Panc1 (cell line): ENCODE results near the gene C17orf78. TPM values are rescaled to one million over a fixed set of nuclear protein-coding genes. Genes with fewer than 3 reads are reported as not detected.

ENCODE experiments used
- ATAC-seq: fragments of 200-7000 bp; cut with Tn5 transposase; 2 replicates; pipeline ENCODE4 v1.9.1; 2020; ENCODE audit warnings: mild to moderate bottlenecking, moderate library complexity
- BruUV-seq: library from RNA; stranded (reverse); fragments of 400-500 nt; replicated peaks from 2 replicates; lab custom pipeline; 2021; lab: Mats Ljungman, UMichigan
- CTCF ChIA-PET: fragments of 300-600 bp; sonication (Branson Sonifier 250); formaldehyde crosslinking; loops from one replicate; lab custom pipeline; 2022; ENCODE audit warnings: antibody characterized with exemption; lab: Charles Lee
- POLR2A ChIA-PET: fragments of 300-600 bp; sonication (Branson Sonifier 250); formaldehyde crosslinking; loops from one replicate; lab custom pipeline; 2022; ENCODE audit warnings: antibody characterized with exemption; lab: Charles Lee
- DNase-seq: peaks from one replicate; pipeline ENCODE4 v3.0.0-alpha.2; 2010; ENCODE audit warnings: low read depth, low spot score
- H3K27ac ChIP-seq: 2 replicates; pipeline ENCODE4 v1.5.1; 2011; ENCODE audit warnings: mild to moderate bottlenecking, low read length, inconsistent platforms
- H3K27me3 ChIP-seq: fragments of 200-500 bp; sonication (Bioruptor generic); 2 replicates; pipeline ENCODE4 v1.6.0; 2014; ENCODE audit warnings: low read length, inconsistent platforms; ENCODE audit not compliant: control insufficient read depth, insufficient read depth
- H3K36me3 ChIP-seq: fragments of 200-500 bp; sonication (Bioruptor generic); 2 replicates; pipeline ENCODE4 v1.5.1; 2014; ENCODE audit warnings: inconsistent platforms, mild to moderate bottlenecking, low read length, moderate library complexity; ENCODE audit not compliant: control insufficient read depth, insufficient read depth
- H3K4me1 ChIP-seq: 2 replicates; pipeline ENCODE4 v1.5.1; 2011; ENCODE audit warnings: inconsistent platforms, mild to moderate bottlenecking, low read length, moderate library complexity; ENCODE audit not compliant: control insufficient read depth, insufficient read depth
- H3K4me3 ChIP-seq, 2 experiments: 2 replicates each; pipeline ENCODE4 v1.5.1; 2011 to 2012; ENCODE audit warnings: low read depth in 2 of 2, low read length in 2 of 2, mild to moderate bottlenecking in 2 of 2, inconsistent platforms in 1 of 2, moderate library complexity in 1 of 2
- H3K9me3 ChIP-seq: fragments of 200-500 bp; sonication (Bioruptor generic); 2 replicates; pipeline ENCODE4 v1.5.1; 2014; ENCODE audit warnings: low read depth, mild to moderate bottlenecking, inconsistent platforms, low read length, moderate library complexity; ENCODE audit not compliant: control insufficient read depth, insufficient read depth
- POLR2AphosphoS5 ChIP-seq: IDR thresholded peaks from 2 replicates; pipeline ENCODE4 v1.6.1; 2012; ENCODE audit warnings: mild to moderate bottlenecking, low read depth, low read length, moderate library complexity
- SIN3A ChIP-seq: IDR thresholded peaks from 2 replicates; pipeline ENCODE4 v1.6.1; 2012; ENCODE audit warnings: low read depth, mild to moderate bottlenecking, low read length, moderate library complexity, borderline replicate concordance; ENCODE audit not compliant: insufficient read depth
- TCF7L2 ChIP-seq: IDR thresholded peaks from 2 replicates; pipeline ENCODE4 v1.6.1; 2011; ENCODE audit warnings: mild to moderate bottlenecking, low read depth, low read length, inconsistent platforms
- in situ Hi-C: cut with HindIII; loops from 2 replicates; pipeline ENCODE4 v1.10.0; 2016; ENCODE audit warnings: low sequenced_read_pairs, low pct_unique_long_range_greater_than_20kb
- intact Hi-C: fragments of 100-400 bp; cut with micrococcal nuclease; formaldehyde crosslinking; loops from one replicate; pipeline ENCODE4 v1.10.0; 2022; ENCODE audit not compliant: unreplicated experiment
- total RNA-seq: library from RNA; stranded (reverse); gene quantifications from one replicate; pipeline ENCODE4 v1.2.1, GENCODE V29; 2021; ENCODE audit not compliant: unreplicated experiment
- TF ChIP-seq, protein P1 (sequence below): fragments of 450-650 bp; IDR thresholded peaks from 2 replicates; pipeline ENCODE4 v1.5.1; 2017; ENCODE audit warnings: mild to moderate bottlenecking
- TF ChIP-seq, protein P2 (sequence below), 2 experiments: IDR thresholded peaks; 2 replicates each; pipeline ENCODE4 v1.6.1; 2011 to 2012; ENCODE audit warnings: low read depth in 2 of 2, control low read depth in 1 of 2, low read length in 1 of 2, mild to moderate bottlenecking in 1 of 2, moderate library complexity in 1 of 2; ENCODE audit not compliant: insufficient read depth in 1 of 2

The C17orf78 gene
- total RNA-seq, 1 experiment from 2014 or later = not detected

- Histone ChIP-seq H3K27me3 (no peaks in the 10 kb centered on the region), H3K36me3 (no peaks in the 10 kb centered on the region), H3K4me1 (no peaks in the 10 kb centered on the region), H3K4me3 (no peak overlapping the region), H3K27ac (no peak overlapping the region), H3K9me3 (no peaks in the 10 kb centered on the region)
- TF ChIP-seq POLR2AphosphoS5 (no peak), TCF7L2 (no peak)
- TF ChIP-seq, protein P1, sequence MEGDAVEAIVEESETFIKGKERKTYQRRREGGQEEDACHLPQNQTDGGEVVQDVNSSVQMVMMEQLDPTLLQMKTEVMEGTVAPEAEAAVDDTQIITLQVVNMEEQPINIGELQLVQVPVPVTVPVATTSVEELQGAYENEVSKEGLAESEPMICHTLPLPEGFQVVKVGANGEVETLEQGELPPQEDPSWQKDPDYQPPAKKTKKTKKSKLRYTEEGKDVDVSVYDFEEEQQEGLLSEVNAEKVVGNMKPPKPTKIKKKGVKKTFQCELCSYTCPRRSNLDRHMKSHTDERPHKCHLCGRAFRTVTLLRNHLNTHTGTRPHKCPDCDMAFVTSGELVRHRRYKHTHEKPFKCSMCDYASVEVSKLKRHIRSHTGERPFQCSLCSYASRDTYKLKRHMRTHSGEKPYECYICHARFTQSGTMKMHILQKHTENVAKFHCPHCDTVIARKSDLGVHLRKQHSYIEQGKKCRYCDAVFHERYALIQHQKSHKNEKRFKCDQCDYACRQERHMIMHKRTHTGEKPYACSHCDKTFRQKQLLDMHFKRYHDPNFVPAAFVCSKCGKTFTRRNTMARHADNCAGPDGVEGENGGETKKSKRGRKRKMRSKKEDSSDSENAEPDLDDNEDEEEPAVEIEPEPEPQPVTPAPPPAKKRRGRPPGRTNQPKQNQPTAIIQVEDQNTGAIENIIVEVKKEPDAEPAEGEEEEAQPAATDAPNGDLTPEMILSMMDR = peak; percentile 89
- peak; percentile 82 for DNase-seq
- ATAC-seq = peak; percentile 94
- BruUV-seq = no TSS peak
- ChIA-PET POLR2A (interaction anchor here (0.5 kb wide), 1 partner anchor 32 kb away, joined by 17 read pairs; no protein-coding TSS in a partner anchor), CTCF (interaction anchor here (0.5 to 1.0 kb wide), 9 partner anchors 9 to 200 kb away, joined by 3 to 7 read pairs (median 4); no protein-coding TSS in a partner anchor)
- intact Hi-C loops (loop anchor here (1.0 kb wide), 1 partner anchor 24 kb away; no protein-coding TSS in a partner anchor), in situ Hi-C loops (no loop called here)
These were observed 2.1 kb upstream of the C17orf78 start for GRCh38 chr17:37373530-37374159.

- H3K4me3 ChIP-seq = no peak overlapping the region
- H3K27ac ChIP-seq = no peak overlapping the region
- in situ Hi-C loops (no loop called here), intact Hi-C loops (no loop called here)
- TF ChIP-seq TCF7L2 = no peak
- TF ChIP-seq SIN3A = no peak
- TF ChIP-seq, protein P2, sequence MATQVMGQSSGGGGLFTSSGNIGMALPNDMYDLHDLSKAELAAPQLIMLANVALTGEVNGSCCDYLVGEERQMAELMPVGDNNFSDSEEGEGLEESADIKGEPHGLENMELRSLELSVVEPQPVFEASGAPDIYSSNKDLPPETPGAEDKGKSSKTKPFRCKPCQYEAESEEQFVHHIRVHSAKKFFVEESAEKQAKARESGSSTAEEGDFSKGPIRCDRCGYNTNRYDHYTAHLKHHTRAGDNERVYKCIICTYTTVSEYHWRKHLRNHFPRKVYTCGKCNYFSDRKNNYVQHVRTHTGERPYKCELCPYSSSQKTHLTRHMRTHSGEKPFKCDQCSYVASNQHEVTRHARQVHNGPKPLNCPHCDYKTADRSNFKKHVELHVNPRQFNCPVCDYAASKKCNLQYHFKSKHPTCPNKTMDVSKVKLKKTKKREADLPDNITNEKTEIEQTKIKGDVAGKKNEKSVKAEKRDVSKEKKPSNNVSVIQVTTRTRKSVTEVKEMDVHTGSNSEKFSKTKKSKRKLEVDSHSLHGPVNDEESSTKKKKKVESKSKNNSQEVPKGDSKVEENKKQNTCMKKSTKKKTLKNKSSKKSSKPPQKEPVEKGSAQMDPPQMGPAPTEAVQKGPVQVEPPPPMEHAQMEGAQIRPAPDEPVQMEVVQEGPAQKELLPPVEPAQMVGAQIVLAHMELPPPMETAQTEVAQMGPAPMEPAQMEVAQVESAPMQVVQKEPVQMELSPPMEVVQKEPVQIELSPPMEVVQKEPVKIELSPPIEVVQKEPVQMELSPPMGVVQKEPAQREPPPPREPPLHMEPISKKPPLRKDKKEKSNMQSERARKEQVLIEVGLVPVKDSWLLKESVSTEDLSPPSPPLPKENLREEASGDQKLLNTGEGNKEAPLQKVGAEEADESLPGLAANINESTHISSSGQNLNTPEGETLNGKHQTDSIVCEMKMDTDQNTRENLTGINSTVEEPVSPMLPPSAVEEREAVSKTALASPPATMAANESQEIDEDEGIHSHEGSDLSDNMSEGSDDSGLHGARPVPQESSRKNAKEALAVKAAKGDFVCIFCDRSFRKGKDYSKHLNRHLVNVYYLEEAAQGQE (IDR thresholded peaks at IDR 0.05; ENCODE audit: insufficient read depth in 1 of 2, low read depth in 2 of 2, low read length in 1 of 2) = no peak
- TF ChIP-seq, protein P1 = no peak
- TF ChIP-seq POLR2AphosphoS5 = no peak
- no peak for ATAC-seq
- BruUV-seq = no TSS peak
- ChIA-PET CTCF (no interaction called here), POLR2A (no interaction called here)
- DNase-seq = no peak
- H3K4me1 ChIP-seq = no peaks in the 10 kb centered on the region
- H3K9me3 ChIP-seq = no peaks in the 10 kb centered on the region
- H3K36me3 ChIP-seq = no peaks in the 10 kb centered on the region
- H3K27me3 ChIP-seq = no peaks in the 10 kb centered on the region
These were observed 6.3 kb downstream of the C17orf78 start for GRCh38 chr17:37382056-37382455.
